Left forelimb (tissue), 1 donor: ENCODE measurements around the gene MCRIP2.

Experiments used
- DNase-seq: peaks from one replicate; pipeline ENCODE4 v3.0.0-alpha.2; 2018; ENCODE audit warnings: low spot score

The MCRIP2 gene

GRCh38 chr16:632486-633335 lies 8.9 kb upstream of the MCRIP2 start:
- no peak for DNase-seq

- no peak for DNase-seq
These were observed 8.1 kb upstream of the MCRIP2 start for GRCh38 chr16:633336-634050.

GRCh38 chr16:634051-634670 lies 7.5 kb upstream of the MCRIP2 start:
- DNase-seq: no peak

GRCh38 chr16:634996-635395 lies 6.6 kb upstream of the MCRIP2 start:
- no peak for DNase-seq

GRCh38 chr16:635573-636205 lies 5.9 kb upstream of the MCRIP2 start:
- DNase-seq: no peak

- peak; percentile 96 for DNase-seq
These were observed 5.2 kb upstream of the MCRIP2 start, which contains the start of gene METTL26 for GRCh38 chr16:636206-637080. TSS of gene METTL26 (minus strand) at chr16:636305. CDS start at chr16:636290, 15 bp downstream.

- no peak for DNase-seq
These were observed 4.3 kb upstream of the MCRIP2 start for GRCh38 chr16:637081-638018.

GRCh38 chr16:638034-638543 lies 3.5 kb upstream of the MCRIP2 start:
- no peak for DNase-seq

- no peak for DNase-seq
These were observed 2.8 kb upstream of the MCRIP2 start for GRCh38 chr16:638836-639235.

- DNase-seq: no peak
These were observed 1.0 kb upstream of the MCRIP2 start for GRCh38 chr16:640614-641013.

- no peak for DNase-seq
These were observed 791 bp downstream of the MCRIP2 start for GRCh38 chr16:642189-643049.

GRCh38 chr16:643050-643368 lies 1.4 kb downstream of the MCRIP2 start:
- no peak for DNase-seq

- no peak for DNase-seq
These were observed 2.9 kb downstream of the MCRIP2 start for GRCh38 chr16:644556-644955.

GRCh38 chr16:645852-646678 lies 4.4 kb downstream of the MCRIP2 start:
- DNase-seq: no peak

GRCh38 chr16:646679-647172 lies 5.1 kb downstream of the MCRIP2 start:
- DNase-seq: no peak

- no peak for DNase-seq
These were observed 5.7 kb downstream of the MCRIP2 start for GRCh38 chr16:647173-647902.

GRCh38 chr16:648071-648780 lies 6.6 kb downstream of the MCRIP2 start:
- no peak for DNase-seq
